SK-N-MC (cell line): ENCODE results near the gene RAB7A.
"Not testable (repeated sequence)": the region's sequence is repeated elsewhere in the genome, so short reads cannot be mapped to it uniquely, and the experiment has no call there.

ENCODE experiments used
- EZH2 ChIP-seq: fragments of 200-600 bp; sonication (generic); IDR thresholded peaks from one replicate; pipeline ENCODE4 v1.6.1; 2017; ENCODE audit warnings: antibody characterized with exemption
- POLR2AphosphoS5 ChIP-seq: IDR thresholded peaks from 2 replicates; pipeline ENCODE4 v1.6.1; 2012; ENCODE audit warnings: mild to moderate bottlenecking, low read depth, low read length, borderline replicate concordance

DNA sequence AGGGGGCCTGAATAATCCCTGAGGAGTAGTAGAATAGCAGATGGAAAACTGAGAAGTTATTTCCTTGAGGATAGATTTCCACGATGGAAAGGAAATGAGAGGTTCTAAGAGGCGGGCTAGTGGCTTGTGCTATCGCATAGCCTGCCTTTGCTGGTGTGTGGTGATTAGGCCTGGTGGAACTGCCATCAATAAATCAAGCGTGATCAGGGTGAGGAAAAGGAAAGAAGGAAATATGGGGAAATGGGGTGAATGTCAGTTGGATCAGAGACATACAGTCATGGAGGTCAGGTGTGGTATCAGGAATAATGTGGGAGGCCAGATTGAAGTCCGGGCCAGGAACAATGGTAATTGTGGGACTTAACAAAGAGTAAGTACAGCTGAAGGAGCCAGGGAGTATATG lies 104.8 kb downstream of the RAB7A start:
- TF ChIP-seq POLR2AphosphoS5, EZH2: not testable (repeated sequence)
